Neural progenitor cell (in vitro differentiated cells): ENCODE data around the gene EIF2B5.

Source experiments
- CTCF ChIP-seq: fragments of 200-600 bp; sonication (generic); IDR thresholded peaks from 2 replicates; pipeline ENCODE4 v1.5.1; 2017; ENCODE audit warnings: antibody characterized with exemption, mild to moderate bottlenecking
- EZH2 ChIP-seq: fragments of 200-600 bp; sonication (generic); IDR thresholded peaks from 2 replicates; pipeline ENCODE4 v1.6.1; 2017; ENCODE audit warnings: antibody characterized with exemption, mild to moderate bottlenecking, moderate library complexity
- EZH2phosphoT487 ChIP-seq: fragments of 200-600 bp; sonication (generic); IDR thresholded peaks from 2 replicates; pipeline ENCODE4 v1.6.1; 2017; ENCODE audit warnings: antibody characterized with exemption

DNA sequence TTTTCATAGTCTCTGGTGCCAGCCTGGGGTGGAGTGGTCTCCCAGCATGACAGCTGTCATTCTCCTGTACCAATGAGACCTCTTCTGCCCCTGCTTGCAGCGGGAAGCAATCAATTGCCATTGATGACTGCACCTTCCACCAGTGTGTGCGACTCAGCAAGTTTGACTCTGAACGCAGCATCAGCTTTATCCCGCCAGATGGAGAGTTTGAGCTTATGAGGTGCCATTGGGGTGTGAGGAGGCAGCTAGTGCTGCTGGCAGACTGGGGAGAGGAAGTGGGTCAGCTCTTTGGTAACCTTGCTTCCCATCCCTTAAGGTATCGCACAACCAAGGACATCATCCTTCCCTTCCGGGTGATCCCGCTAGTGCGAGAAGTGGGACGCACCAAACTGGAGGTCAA, 46.4 kb downstream of the EIF2B5 start:
- no peak for TF ChIP-seq EZH2phosphoT487
- no peak for TF ChIP-seq CTCF
- TF ChIP-seq EZH2, result no peak
